Vagina (tissue), 2 donors: ENCODE measurements around the gene MFSD6.

ENCODE experiments used
- CTCF ChIP-seq, 3 experiments: fragments of 450-650 bp in 2 of 3; fragments of 200-600 bp in 1 of 3; sonication (generic) in 1 of 3; IDR thresholded peaks; one replicate each; pipeline ENCODE4 v1.5.1; 2017 to 2019; ENCODE audit warnings: antibody characterized with exemption in 3 of 3, mild to moderate bottlenecking in 2 of 3, moderate library complexity in 2 of 3
- POLR2A ChIP-seq, 2 donors: fragments of 450-650 bp; IDR thresholded peaks; one replicate each; pipeline ENCODE4 v1.6.1; 2017; ENCODE audit warnings: antibody characterized with exemption in 2 of 2, mild to moderate bottlenecking in 2 of 2, moderate library complexity in 2 of 2
- POLR2AphosphoS5 ChIP-seq, 2 donors: sonication (generic); formaldehyde crosslinking; IDR thresholded peaks; one replicate each; pipeline ENCODE4 v1.9.0; 2017; ENCODE audit warnings: antibody characterized with exemption in 2 of 2, mild to moderate bottlenecking in 2 of 2, low read depth in 1 of 2; ENCODE audit not compliant: insufficient read depth in 1 of 2

- TF ChIP-seq POLR2A (IDR thresholded peaks at IDR 0.05) (no peak), CTCF (IDR thresholded peaks at IDR 0.05) (no peak), POLR2AphosphoS5 (IDR thresholded peaks at IDR 0.05; ENCODE audit: insufficient read depth in 1 of 2, low read depth in 1 of 2) (no peak)
These were observed 42.5 kb upstream of the MFSD6 start for GRCh38 chr2:190365499-190366204.
